H1 (cell line): ENCODE measurements around the gene C9orf40. TPM values are rescaled to one million over a fixed set of nuclear protein-coding genes. Genes with fewer than 3 reads are reported as not detected.

Source experiments
- CTCF ChIA-PET: fragments of 300-600 bp; sonication (Branson Sonifier 250); formaldehyde crosslinking; loops from one replicate; lab custom pipeline; 2021; ENCODE audit not compliant: partially characterized antibody; lab: Charles Lee
- POLR2A ChIA-PET: fragments of 300-600 bp; sonication (Branson Sonifier 250); formaldehyde crosslinking; loops from one replicate; lab custom pipeline; 2021; ENCODE audit warnings: inconsistent platforms; ENCODE audit not compliant: partially characterized antibody; lab: Charles Lee
- DNase-seq, 2 experiments: peaks; one replicate each; pipeline versions ENCODE4 v3.0.0 to v3.0.0-alpha.2; 2010 to 2022; ENCODE audit warnings: low spot score in 2 of 2, low read depth in 1 of 2, mixed read lengths in 1 of 2
- FAIRE-seq: peaks from 2 replicates; lab custom pipeline; 2011; peaks lifted over from hg19 to GRCh38; lab: Jason Lieb, UNC
- H2AFZ ChIP-seq: 2 replicates; pipeline ENCODE4 v1.8.1; 2012; ENCODE audit warnings: low read length, inconsistent platforms
- H2AK5ac ChIP-seq: 2 replicates; pipeline ENCODE4 v1.6.1; 2013; ENCODE audit warnings: low read depth, low read length
- H2BK120ac ChIP-seq: replicated peaks from 2 replicates; pipeline ENCODE3; 2013; ENCODE audit warnings: low read depth, low read length, inconsistent platforms
- H2BK12ac ChIP-seq: 2 replicates; pipeline ENCODE4 v1.6.1; 2013; ENCODE audit warnings: low read depth, low read length
- H2BK15ac ChIP-seq: 2 replicates; pipeline ENCODE4 v1.6.1; 2013; ENCODE audit warnings: low read length
- H2BK20ac ChIP-seq: 2 replicates; pipeline ENCODE4 v1.6.1; 2013; ENCODE audit warnings: low read length
- H2BK5ac ChIP-seq: 2 replicates; pipeline ENCODE4 v1.6.1; 2013; ENCODE audit warnings: low read depth, low read length
- H3K14ac ChIP-seq: 2 replicates; pipeline ENCODE4 v1.6.1; 2013; ENCODE audit warnings: inconsistent platforms; ENCODE audit not compliant: insufficient read length
- H3K18ac ChIP-seq: 2 replicates; pipeline ENCODE4 v1.6.1; 2013; ENCODE audit warnings: low read length; ENCODE audit errors: extremely low read depth
- H3K23ac ChIP-seq: 2 replicates; pipeline ENCODE4 v1.6.1; 2013; ENCODE audit warnings: inconsistent platforms; ENCODE audit not compliant: insufficient read length
- H3K23me2 ChIP-seq: 2 replicates; pipeline ENCODE4 v1.6.1; 2013; ENCODE audit warnings: low read depth, low read length
- H3K27ac ChIP-seq: 2 replicates; pipeline ENCODE4 v1.6.1; 2011; ENCODE audit warnings: low read depth, low read length, inconsistent platforms
- H3K27me3 ChIP-seq, 4 experiments: replicated peaks in 1 of 4; 1 replicate in 1 of 4; 2 replicates in 3 of 4; pipeline versions ENCODE4 v1.6.1 to v1.8.1; 2011 to 2013; ENCODE audit warnings: low read length in 3 of 4, mild to moderate bottlenecking in 3 of 4, inconsistent platforms in 2 of 4, mixed read lengths in 2 of 4, moderate library complexity in 1 of 4; ENCODE audit not compliant: control insufficient read depth in 3 of 4, insufficient read depth in 3 of 4; ENCODE audit errors: extremely low read depth in 1 of 4
- H3K36me3 ChIP-seq, 4 experiments: 2 replicates each; pipeline versions ENCODE4 v1.6.1 to v1.8.1; 2011 to 2013; ENCODE audit warnings: mild to moderate bottlenecking in 4 of 4, low read length in 3 of 4, moderate library complexity in 2 of 4, control low read depth in 1 of 4, inconsistent platforms in 1 of 4; ENCODE audit not compliant: insufficient read depth in 4 of 4, control insufficient read depth in 2 of 4
- H3K4ac ChIP-seq: replicated peaks from 2 replicates; pipeline ENCODE3; 2013; ENCODE audit warnings: low read length, low read depth, mixed read lengths, inconsistent platforms; ENCODE audit not compliant: insufficient read length
- H3K4me1 ChIP-seq, 4 experiments: replicated peaks in 1 of 4; 1 replicate in 1 of 4; 2 replicates in 3 of 4; pipeline versions ENCODE4 v1.6.1 to v1.8.1; 2011 to 2013; ENCODE audit warnings: low read length in 3 of 4, inconsistent platforms in 2 of 4, mixed read lengths in 1 of 4; ENCODE audit not compliant: insufficient read depth in 4 of 4, control insufficient read depth in 3 of 4
- H3K4me2 ChIP-seq, 2 experiments: 2 replicates each; pipeline versions ENCODE4 v1.6.1 to v1.8.1; 2011 to 2013; ENCODE audit warnings: low read depth in 2 of 2, low read length in 2 of 2, control low read depth in 1 of 2, inconsistent platforms in 1 of 2, mild to moderate bottlenecking in 1 of 2; ENCODE audit not compliant: insufficient read depth in 1 of 2
- H3K4me3 ChIP-seq, 4 experiments: fragments of 200-600, 300-600 bp in 1 of 4; sonication (generic), shearing (Covaris generic), sonication (Bioruptor Twin) in 1 of 4; 2 replicates each; pipeline versions ENCODE4 v1.5.1 to v1.8.1; 2011 to 2016; ENCODE audit warnings: low read length in 4 of 4, low read depth in 3 of 4, control low read depth in 2 of 4, inconsistent platforms in 2 of 4, mild to moderate bottlenecking in 2 of 4, mixed read lengths in 1 of 4, moderate library complexity in 1 of 4; ENCODE audit not compliant: insufficient read depth in 2 of 4; ENCODE audit errors: extremely low read depth in 1 of 4
- H3K56ac ChIP-seq: replicated peaks from 2 replicates; pipeline ENCODE3; 2013; ENCODE audit warnings: low read depth, mild to moderate bottlenecking, mixed read lengths, low read length, inconsistent platforms; ENCODE audit not compliant: insufficient read length
- H3K79me1 ChIP-seq: 2 replicates; pipeline ENCODE4 v1.6.1; 2013; ENCODE audit warnings: low read depth, low read length, control low read depth
- H3K79me2 ChIP-seq, 2 experiments: 2 replicates each; pipeline versions ENCODE4 v1.6.1 to v1.8.1; 2012 to 2013; ENCODE audit warnings: low read length in 2 of 2, mild to moderate bottlenecking in 2 of 2, inconsistent platforms in 1 of 2; ENCODE audit not compliant: insufficient read depth in 2 of 2, control insufficient read depth in 1 of 2
- H3K9ac ChIP-seq, 4 experiments: replicated peaks in 1 of 4; 1 replicate in 1 of 4; 2 replicates in 3 of 4; pipeline versions ENCODE4 v1.6.1 to v1.8.1; 2011 to 2013; ENCODE audit warnings: low read depth in 3 of 4, low read length in 3 of 4, control low read depth in 2 of 4, mild to moderate bottlenecking in 2 of 4, moderate library complexity in 2 of 4, inconsistent platforms in 1 of 4; ENCODE audit errors: extremely low read depth in 1 of 4
- H3K9me3 ChIP-seq, 2 experiments: 2 replicates each; pipeline versions ENCODE4 v1.6.1 to v1.8.1; 2012 to 2013; ENCODE audit warnings: mild to moderate bottlenecking in 2 of 2, moderate library complexity in 2 of 2, control low read depth in 1 of 2, inconsistent platforms in 1 of 2, low read depth in 1 of 2, low read length in 1 of 2, mixed read lengths in 1 of 2; ENCODE audit not compliant: insufficient read depth in 2 of 2
- H4K20me1 ChIP-seq, 2 experiments: replicated peaks in 1 of 2; 2 replicates each; pipeline versions ENCODE3 to v1.8.1; 2011 to 2013; ENCODE audit warnings: inconsistent platforms in 2 of 2, low read length in 2 of 2, mild to moderate bottlenecking in 1 of 2; ENCODE audit not compliant: insufficient read depth in 2 of 2, control insufficient read depth in 1 of 2
- H4K5ac ChIP-seq: 2 replicates; pipeline ENCODE4 v1.6.1; 2013; ENCODE audit warnings: low read length, low read depth, mixed read lengths, inconsistent platforms; ENCODE audit not compliant: insufficient read length
- H4K8ac ChIP-seq: 2 replicates; pipeline ENCODE4 v1.8.0; 2013; ENCODE audit warnings: mild to moderate bottlenecking, moderate library complexity, low read length, inconsistent platforms; ENCODE audit not compliant: insufficient read depth; ENCODE audit errors: extremely low read depth
- H4K91ac ChIP-seq: replicated peaks from 2 replicates; pipeline ENCODE3; 2013; ENCODE audit warnings: low read length, mixed read lengths, inconsistent platforms; ENCODE audit not compliant: insufficient read length
- BCL11A ChIP-seq, 2 experiments: IDR thresholded peaks; one replicate each; pipeline ENCODE4 v1.6.1; 2011; ENCODE audit warnings: low read depth in 2 of 2, low read length in 2 of 2, mild to moderate bottlenecking in 2 of 2
- BRCA1 ChIP-seq: IDR thresholded peaks from 2 replicates; pipeline ENCODE4 v1.6.1; 2012; ENCODE audit warnings: low read depth, low read length, improper control_type of control experiment
- CHD2 ChIP-seq: IDR thresholded peaks from 2 replicates; pipeline ENCODE4 v1.6.1; 2012; ENCODE audit warnings: low read length, improper control_type of control experiment
- JUN ChIP-seq: IDR thresholded peaks from 2 replicates; pipeline ENCODE4 v1.6.1; 2011; ENCODE audit warnings: low read depth, mild to moderate bottlenecking, improper control_type of control experiment, low read length
- MAX ChIP-seq: IDR thresholded peaks from 2 replicates; pipeline ENCODE4 v1.6.1; 2012; ENCODE audit warnings: inconsistent platforms
- NANOG ChIP-seq: IDR thresholded peaks from 2 replicates; pipeline ENCODE4 v1.6.1; 2011; ENCODE audit warnings: low read length, low read depth, mild to moderate bottlenecking, inconsistent platforms; ENCODE audit not compliant: insufficient read depth, poor library complexity, severe bottlenecking
- RAD21 ChIP-seq, 2 experiments: IDR thresholded peaks in 1 of 2; conservative IDR thresholded peaks in 1 of 2; 2 replicates each; pipeline ENCODE4 v1.6.1; 2011; ENCODE audit warnings: low read depth in 2 of 2, low read length in 2 of 2, improper control_type of control experiment in 1 of 2, inconsistent platforms in 1 of 2, mild to moderate bottlenecking in 1 of 2, moderate library complexity in 1 of 2
- SAP30 ChIP-seq: fragments of 300-600 bp; sonication (generic); IDR thresholded peaks from 2 replicates; pipeline ENCODE4 v1.7.1; 2012; ENCODE audit warnings: low read length, moderate library complexity, mild to moderate bottlenecking, inconsistent platforms; ENCODE audit not compliant: insufficient read depth, insufficient replicate concordance
- WGBS, 2 experiments: shearing (Covaris generic) in 1 of 2; methylation state at CpG; one replicate each; pipeline versions ENCODE4 v1.1.6 to v1.1.7; 2013 to 2015; ENCODE audit warnings: low lambda C conversion rate in 2 of 2, mixed read lengths in 2 of 2, inconsistent platforms in 1 of 2, low coverage in 1 of 2, missing lambda C conversion rate in 1 of 2; ENCODE audit not compliant: insufficient replicate concordance in 2 of 2, insufficient coverage in 1 of 2, insufficient read length in 1 of 2; ENCODE audit errors: extremely low coverage in 1 of 2, missing lambda C conversion rate in 1 of 2; 5-methylcytosine and 5-hydroxymethylcytosine counted together
- polyA plus RNA-seq, 7 experiments: library from polyadenylated mRNA; depleted of rRNA in 3 of 7; stranded (reverse) in 5 of 7; unstranded in 2 of 7; fragments of >200 nt in 5 of 7; fragments of 200-250 nt in 2 of 7; gene quantifications; 1 replicate in 5 of 7; 2 replicates in 1 of 7; 4 replicates in 1 of 7; pipeline versions ENCODE4 v1.2.1 to v1.2.3, GENCODE V29; 2011 to 2013; ENCODE audit warnings: missing spikeins in 2 of 7, mixed read lengths in 2 of 7
- total RNA-seq: library from RNA; stranded (reverse); fragmentation: NEBNext Ultra II Directional; extraction: Animal tissue kit (Norgen Biotek cat#: 25700); gene quantifications from 2 replicates; pipeline ENCODE4 v1.2.1, GENCODE V29; 2021
- TF ChIP-seq, protein P1 (sequence below): IDR thresholded peaks from 2 replicates; pipeline ENCODE4 v1.6.1; 2011; ENCODE audit warnings: low read length, improper control_type of control experiment
- TF ChIP-seq, protein P2 (sequence below): IDR thresholded peaks from 2 replicates; pipeline ENCODE4 v1.6.1; 2011; ENCODE audit warnings: low read depth, mild to moderate bottlenecking, low read length; ENCODE audit not compliant: insufficient read depth
- TF ChIP-seq, protein P3 (sequence below): IDR thresholded peaks from 2 replicates; pipeline ENCODE4 v1.6.1; 2012; ENCODE audit warnings: inconsistent platforms

Gene C9orf40
- total and polyA plus RNA-seq, 2 of the 8 experiments (the other 6 are each of a cell fraction or from before 2014, with no cell fraction given): 3.6 to 11.2 TPM

GRCh38 chr9:74942801-74943200 is 9.9 kb downstream of the C9orf40 start:
- Histone ChIP-seq H3K79me2 (no peaks in the 10 kb centered on the region), H4K91ac (no peak overlapping the region), H3K9ac (no peak overlapping the region), H2BK12ac (no peak overlapping the region), H3K56ac (no peak overlapping the region), H3K36me3 (no peaks in the 10 kb centered on the region; a peak in 1 of 8 replicates), H3K4me1 (no peaks in the 10 kb centered on the region), H2AFZ (no peak overlapping the region), H3K4me2 (no peak overlapping the region), H3K79me1 (no peaks in the 10 kb centered on the region), H4K20me1 (no peaks in the 10 kb centered on the region), H2BK5ac (no peak overlapping the region), H2BK20ac (no peak overlapping the region), H3K4me3 (no peak overlapping the region), H4K8ac (no peak overlapping the region), H3K23ac (no peak overlapping the region), H3K9me3 (no peaks in the 10 kb centered on the region), H3K23me2 (no peaks in the 10 kb centered on the region), H3K27me3 (no peaks in the 10 kb centered on the region), H3K4ac (no peak overlapping the region), H3K14ac (no peak overlapping the region), H3K27ac (no peak overlapping the region), H2BK15ac (no peak overlapping the region), H2BK120ac (no peak overlapping the region), H4K5ac (no peak overlapping the region), H2AK5ac (no peak overlapping the region), H3K18ac (no peak overlapping the region)
- POLR2A ChIA-PET: no interaction called here
- FAIRE-seq (no peak), DNase-seq (no peak)
- WGBS, 2 experiments: 69% methylated on average over 3 of the region's 3 CpGs; no CpG with 5 or more reads in 1 of the 2 experiments
- CTCF ChIA-PET: interaction anchor here (0.8 to 3.8 kb wide), 7 partner anchors 10 to 170 kb away, joined by 3 to 12 read pairs (median 6); partner anchors contain the start of gene C9orf40
- TF ChIP-seq, protein P1, sequence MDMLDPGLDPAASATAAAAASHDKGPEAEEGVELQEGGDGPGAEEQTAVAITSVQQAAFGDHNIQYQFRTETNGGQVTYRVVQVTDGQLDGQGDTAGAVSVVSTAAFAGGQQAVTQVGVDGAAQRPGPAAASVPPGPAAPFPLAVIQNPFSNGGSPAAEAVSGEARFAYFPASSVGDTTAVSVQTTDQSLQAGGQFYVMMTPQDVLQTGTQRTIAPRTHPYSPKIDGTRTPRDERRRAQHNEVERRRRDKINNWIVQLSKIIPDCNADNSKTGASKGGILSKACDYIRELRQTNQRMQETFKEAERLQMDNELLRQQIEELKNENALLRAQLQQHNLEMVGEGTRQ: no peak
- TF ChIP-seq MAX (no peak), NANOG (no peak), BCL11A (IDR thresholded peaks at IDR 0.05; ENCODE audit: low read depth in 2 of 2, low read length in 2 of 2) (no peak), RAD21 (IDR thresholded peaks at IDR 0.05 in 1 of 2, conservative IDR thresholded peaks at IDR 0.05 in 1 of 2; ENCODE audit: low read depth in 2 of 2, low read length in 2 of 2) (no peak), CHD2 (no peak), BRCA1 (no peak), JUN (no peak), SAP30 (no peak)
- TF ChIP-seq, protein P2, sequence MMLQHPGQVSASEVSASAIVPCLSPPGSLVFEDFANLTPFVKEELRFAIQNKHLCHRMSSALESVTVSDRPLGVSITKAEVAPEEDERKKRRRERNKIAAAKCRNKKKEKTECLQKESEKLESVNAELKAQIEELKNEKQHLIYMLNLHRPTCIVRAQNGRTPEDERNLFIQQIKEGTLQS: no peak
- TF ChIP-seq, protein P3, sequence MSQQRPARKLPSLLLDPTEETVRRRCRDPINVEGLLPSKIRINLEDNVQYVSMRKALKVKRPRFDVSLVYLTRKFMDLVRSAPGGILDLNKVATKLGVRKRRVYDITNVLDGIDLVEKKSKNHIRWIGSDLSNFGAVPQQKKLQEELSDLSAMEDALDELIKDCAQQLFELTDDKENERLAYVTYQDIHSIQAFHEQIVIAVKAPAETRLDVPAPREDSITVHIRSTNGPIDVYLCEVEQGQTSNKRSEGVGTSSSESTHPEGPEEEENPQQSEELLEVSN: no peak
